T47D (cell line): Measurements from ENCODE around the gene CREB5.
A peak's percentile ranks its signal among the peaks of the same experiment; 100 is the strongest.
"Not testable (repeated sequence)": the region's sequence is repeated elsewhere in the genome, so short reads cannot be mapped to it uniquely, and the experiment has no call there.

Experiments used
- DNase-seq, 2 experiments: peaks; one replicate each; pipeline versions ENCODE4 v3.0.0 to v3.0.0-alpha.2; 2011 to 2012; ENCODE audit warnings: low read depth in 1 of 2, low spot score in 1 of 2
- JUND ChIP-seq: IDR thresholded peaks from 2 replicates; pipeline ENCODE4 v1.6.1; 2012; ENCODE audit warnings: low read depth
- in situ Hi-C: cut with HindIII; loops from 2 replicates; pipeline ENCODE4 v1.10.0; 2016; ENCODE audit warnings: low sequenced_read_pairs, low pct_unique_long_range_greater_than_20kb

The CREB5 gene

GRCh38 chr7:28544453-28545117 is 132.3 kb downstream of the CREB5 start:
- in situ Hi-C loops, result no loop called here
- TF ChIP-seq JUND, result no peak
- DNase-seq, result no peak

GRCh38 chr7:28546067-28546466 is 133.7 kb downstream of the CREB5 start:
- in situ Hi-C loops, result no loop called here
- no peak for TF ChIP-seq JUND
- DNase-seq, result no peak

DNA sequence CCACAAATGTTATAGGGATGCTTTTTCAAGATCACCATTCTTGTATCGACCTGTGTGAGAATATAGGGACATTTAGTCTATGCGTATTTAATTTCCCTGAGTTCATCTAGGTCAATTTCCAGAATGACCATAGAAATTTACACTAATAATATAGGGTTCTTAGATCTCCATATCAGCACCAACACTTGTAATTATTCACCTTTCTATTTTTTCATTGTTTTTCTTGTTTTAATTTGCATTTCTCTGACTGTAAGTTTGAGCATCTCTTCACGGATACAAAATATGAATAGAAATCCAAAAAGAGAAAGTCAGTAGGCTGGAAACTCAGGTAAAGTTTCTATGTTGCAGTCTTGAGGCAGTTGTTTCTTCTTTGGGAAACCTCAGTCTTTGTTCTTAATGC is 134.8 kb downstream of the CREB5 start:
- in situ Hi-C loops, result no loop called here
- no peak for TF ChIP-seq JUND
- no peak for DNase-seq

GRCh38 chr7:28548416-28548815 is 136.1 kb downstream of the CREB5 start:
- no peak for TF ChIP-seq JUND
- no peak for DNase-seq
- in situ Hi-C loops, result no loop called here

DNA sequence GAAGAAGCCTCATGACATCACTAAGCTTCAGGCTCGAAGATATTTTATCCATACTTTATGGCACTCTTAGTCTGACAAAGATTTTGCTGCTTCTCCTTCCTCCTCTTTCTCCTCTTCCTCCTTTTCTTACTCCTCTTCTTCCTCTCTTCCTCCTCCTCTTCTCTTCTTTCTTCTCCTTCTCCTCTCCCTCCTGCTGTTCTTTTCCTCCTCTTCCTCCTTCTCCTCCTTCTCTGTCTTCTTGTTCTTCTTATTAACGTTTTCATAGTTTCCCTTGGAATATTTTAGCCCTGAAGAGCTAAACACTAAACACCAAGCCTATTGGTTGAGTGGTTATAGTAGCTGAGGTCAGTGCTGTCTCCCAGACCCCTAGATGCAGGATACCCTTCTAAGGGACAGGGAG is 137.7 kb downstream of the CREB5 start:
- TF ChIP-seq JUND, result no peak
- in situ Hi-C loops, result no loop called here
- no peak for DNase-seq

GRCh38 chr7:28550580-28551186 is 138.4 kb downstream of the CREB5 start:
- TF ChIP-seq JUND, result no peak
- in situ Hi-C loops, result no loop called here
- no peak for DNase-seq

- DNase-seq, result no peak
- no peak for TF ChIP-seq JUND
- in situ Hi-C loops, result no loop called here
Measured at GRCh38 chr7:28551331-28551730, 139.0 kb downstream of the CREB5 start.

DNA sequence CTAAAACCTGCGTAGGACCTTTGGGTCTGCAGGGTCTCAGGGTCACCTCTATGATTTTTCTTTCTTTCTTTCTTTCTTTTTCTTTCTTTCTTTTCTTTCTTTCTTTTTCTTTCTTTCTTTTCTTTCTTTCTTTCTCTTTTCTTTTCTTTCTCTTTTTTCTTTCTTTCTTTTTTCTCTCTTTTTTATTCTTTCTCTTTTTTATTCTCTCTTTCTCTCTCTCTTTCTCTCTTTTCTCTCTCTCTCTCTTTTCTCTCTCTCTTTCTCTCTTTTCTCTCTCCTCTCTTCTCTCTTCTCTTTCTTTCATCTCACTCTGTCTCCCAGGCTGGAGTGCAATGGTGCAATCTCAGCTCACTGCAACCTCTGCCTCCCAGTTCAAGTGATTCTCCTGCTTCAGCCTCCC is 139.4 kb downstream of the CREB5 start:
- in situ Hi-C loops, DNase-seq: not testable (repeated sequence)

DNA sequence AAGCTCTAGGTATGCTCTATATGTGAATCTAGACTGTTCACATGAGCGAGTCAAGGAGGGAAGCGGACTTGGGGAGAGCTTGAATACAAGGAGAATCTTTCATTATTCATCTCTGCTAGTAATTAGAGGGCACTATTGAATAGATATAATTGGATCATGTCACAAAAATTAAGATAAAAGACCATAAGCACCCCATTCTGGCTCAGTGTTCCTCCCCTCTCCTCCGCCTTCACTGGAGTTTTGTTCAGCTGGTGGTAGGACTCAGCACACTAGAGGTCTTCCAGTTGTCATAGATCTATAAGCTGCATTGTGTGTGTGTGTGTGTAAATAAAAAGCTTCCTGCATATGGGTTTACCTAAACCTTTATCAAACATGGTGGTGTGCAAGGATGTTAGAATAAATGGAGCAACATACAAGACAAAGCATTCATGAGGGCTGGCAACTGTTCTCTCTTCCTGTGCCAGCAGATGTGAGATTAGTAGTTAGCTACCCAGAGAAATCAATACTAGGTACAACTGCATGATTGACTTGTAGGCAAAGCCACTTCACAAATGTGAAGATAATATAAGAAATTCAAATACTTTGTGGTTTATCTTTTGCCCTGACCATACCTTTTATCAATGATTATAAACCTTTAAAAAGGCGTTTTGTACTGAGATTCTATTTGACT is 142.6 kb downstream of the CREB5 start:
- no peak for DNase-seq
- TF ChIP-seq JUND, result no peak
- in situ Hi-C loops, result no loop called here

- no peak for DNase-seq
- in situ Hi-C loops, result no loop called here
- TF ChIP-seq JUND, result no peak
Measured at GRCh38 chr7:28556025-28556424, 143.7 kb downstream of the CREB5 start.

DNA sequence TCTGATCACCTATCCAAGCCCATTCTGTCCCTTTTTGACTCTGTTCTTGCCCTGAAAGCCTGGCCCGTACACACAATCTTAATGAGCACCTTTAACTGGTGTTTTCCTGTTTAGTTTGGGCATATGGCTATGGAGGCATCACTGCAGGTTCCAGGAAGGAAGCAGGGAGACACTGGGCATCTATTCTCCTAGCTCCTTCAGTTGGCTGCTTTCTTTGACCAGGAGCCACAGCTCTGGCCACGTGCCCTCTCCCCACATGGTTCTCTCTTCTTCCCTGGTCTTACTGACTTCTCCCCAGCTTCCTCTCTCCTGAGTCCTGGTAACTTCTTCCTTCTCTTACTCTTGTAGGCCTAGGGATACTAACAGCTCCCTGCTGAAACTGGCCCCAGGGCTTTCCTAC is 144.4 kb downstream of the CREB5 start:
- no peak for DNase-seq
- TF ChIP-seq JUND, result no peak
- in situ Hi-C loops, result no loop called here

- peak; percentile 37 to 71 for DNase-seq
- in situ Hi-C loops, result no loop called here
- TF ChIP-seq JUND, result no peak
Measured at GRCh38 chr7:28558236-28558635, 145.9 kb downstream of the CREB5 start.

DNA sequence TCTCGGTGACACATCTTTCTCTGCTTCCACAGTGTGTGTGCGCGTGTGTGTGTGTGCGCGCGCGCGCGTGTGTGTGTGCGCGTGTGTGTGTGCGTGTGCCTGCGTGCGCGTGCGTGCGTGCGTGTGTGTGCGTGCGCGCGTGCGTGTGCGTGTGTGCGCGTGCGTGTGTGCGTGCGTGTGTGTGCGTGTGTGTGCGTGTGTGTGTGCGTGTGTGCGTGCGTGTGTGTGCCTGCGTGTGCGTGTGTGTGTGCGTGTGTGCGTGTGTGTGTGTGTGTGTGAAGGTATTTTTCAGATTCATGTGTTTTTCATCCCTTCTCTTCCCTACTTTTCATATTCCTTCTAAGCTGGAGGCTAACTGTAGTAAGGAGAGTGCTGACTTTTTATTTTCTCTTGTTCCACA is 148.4 kb downstream of the CREB5 start:
- no peak for DNase-seq
- TF ChIP-seq JUND, result no peak
- in situ Hi-C loops, result no loop called here
